Caco-2 (cell line): ENCODE results near the gene ALDH9A1. TPM values are rescaled to one million over a fixed set of nuclear protein-coding genes. Genes with fewer than 3 reads are reported as not detected.

Experiments
- BruUV-seq: library from RNA; stranded (reverse); fragments of 400-500 nt; replicated peaks from 2 replicates; lab custom pipeline; 2021; lab: Mats Ljungman, UMichigan
- CTCF ChIA-PET: fragments of 300-600 bp; sonication (Branson Sonifier 250); formaldehyde crosslinking; loops from one replicate; lab custom pipeline; 2022; ENCODE audit warnings: antibody characterized with exemption; lab: Charles Lee
- POLR2A ChIA-PET: fragments of 300-600 bp; sonication (Branson Sonifier 250); formaldehyde crosslinking; loops from one replicate; lab custom pipeline; 2022; ENCODE audit warnings: antibody characterized with exemption; lab: Charles Lee
- DNase-seq, 2 experiments: peaks; one replicate each; pipeline versions ENCODE4 v3.0.0 to v3.0.0-alpha.2; 2020 to 2022
- H3K27me3 ChIP-seq: replicated peaks from 2 replicates; pipeline ENCODE4 v1.6.0; 2011; ENCODE audit warnings: low read length; ENCODE audit not compliant: control insufficient read depth, insufficient read depth
- H3K36me3 ChIP-seq: 2 replicates; pipeline ENCODE4 v1.5.1; 2011; ENCODE audit warnings: low read length; ENCODE audit not compliant: control insufficient read depth, insufficient read depth
- H3K4me1 ChIP-seq: fragments of 250-450 bp; sonication (Bioruptor Pico); 2 replicates; pipeline ENCODE4 v1.5.1; 2020; ENCODE audit warnings: mild to moderate bottlenecking
- H3K4me3 ChIP-seq: 2 replicates; pipeline ENCODE4 v1.5.1; 2011; ENCODE audit warnings: low read depth, mild to moderate bottlenecking, control low read depth, low read length
- H3K9me3 ChIP-seq: fragments of 250-450 bp; sonication (Bioruptor Pico); 2 replicates; pipeline ENCODE4 v1.5.1; 2020; ENCODE audit warnings: mild to moderate bottlenecking, moderate library complexity
- H3K27ac Mint-ChIP-seq: one replicate; pipeline ENCODE4 v1.8.0; 2022; ENCODE audit warnings: mixed read lengths; ENCODE audit not compliant: unreplicated experiment
- H3K27me3 Mint-ChIP-seq: one replicate; pipeline ENCODE4 v1.8.0; 2022; ENCODE audit warnings: mixed read lengths; ENCODE audit not compliant: insufficient read depth, unreplicated experiment
- H3K36me3 Mint-ChIP-seq: one replicate; pipeline ENCODE4 v1.8.0; 2022; ENCODE audit warnings: mild to moderate bottlenecking, mixed read lengths; ENCODE audit not compliant: insufficient read depth, unreplicated experiment
- H3K4me1 Mint-ChIP-seq: one replicate; pipeline ENCODE4 v1.8.0; 2022; ENCODE audit warnings: low read depth, mixed read lengths; ENCODE audit not compliant: unreplicated experiment
- H3K4me3 Mint-ChIP-seq: one replicate; pipeline ENCODE4 v1.8.0; 2022; ENCODE audit warnings: mild to moderate bottlenecking, moderate library complexity, mixed read lengths; ENCODE audit not compliant: unreplicated experiment
- H3K9me3 Mint-ChIP-seq: one replicate; pipeline ENCODE4 v1.8.0; 2022; ENCODE audit warnings: mixed read lengths; ENCODE audit not compliant: unreplicated experiment
- CTCF ChIP-seq, 2 experiments: fragments of 200-600 bp in 1 of 2; IDR thresholded peaks; 1 replicate in 1 of 2; 2 replicates in 1 of 2; pipeline versions ENCODE4 v1.5.1 to v1.8.0; 2011 to 2022; ENCODE audit warnings: antibody characterized with exemption in 1 of 2, control low read depth in 1 of 2, inconsistent platforms in 1 of 2, low read depth in 1 of 2, low read length in 1 of 2, mild to moderate bottlenecking in 1 of 2, moderate library complexity in 1 of 2; ENCODE audit not compliant: insufficient read depth in 1 of 2, severe bottlenecking in 1 of 2, unreplicated experiment in 1 of 2
- intact Hi-C: fragments of 100-400 bp; cut with micrococcal nuclease; formaldehyde crosslinking; loops from one replicate; pipeline ENCODE4 v1.10.0; 2022; ENCODE audit not compliant: unreplicated experiment
- total RNA-seq: library from RNA; stranded (reverse); gene quantifications from 2 replicates; pipeline ENCODE4 v1.2.3, GENCODE V29; 2022

Gene ALDH9A1
- total RNA-seq, 1 experiment from 2014 or later, result 33.9 TPM

- Histone ChIP-seq H3K9me3 (no peaks in the 10 kb centered on the region), H3K27me3 (no peaks in the 10 kb centered on the region), H3K4me3 (no peak overlapping the region), H3K36me3 (no peaks in the 10 kb centered on the region), H3K4me1 (no peaks in the 10 kb centered on the region)
- H3K4me1 Mint-ChIP-seq, result peaks cover 6% of the 10 kb centered on the region
- no peak overlapping the region for H3K4me3 Mint-ChIP-seq
- ChIA-PET POLR2A (no interaction called here), CTCF (no interaction called here)
- no peak for TF ChIP-seq CTCF (IDR thresholded peaks at IDR 0.05; ENCODE audit: insufficient read depth in 1 of 2, low read depth in 1 of 2, low read length in 1 of 2, severe bottlenecking in 1 of 2, unreplicated experiment in 1 of 2)
- H3K9me3 Mint-ChIP-seq, result no peaks in the 10 kb centered on the region
- no peak for DNase-seq
- no peaks in the 10 kb centered on the region for H3K27me3 Mint-ChIP-seq
- intact Hi-C loops, result no loop called here
- H3K36me3 Mint-ChIP-seq, result peaks cover 47% of the 10 kb centered on the region
- no peak overlapping the region for H3K27ac Mint-ChIP-seq
- BruUV-seq, result no TSS peak
These were observed 43.8 kb upstream of the ALDH9A1 start for GRCh38 chr1:165742194-165742593.

GRCh38 chr1:165738794-165739193, 40.4 kb upstream of the ALDH9A1 start:
- H3K9me3 ChIP-seq, result no peaks in the 10 kb centered on the region
- no peak for DNase-seq
- no peaks in the 10 kb centered on the region for H3K4me1 ChIP-seq
- ChIA-PET POLR2A (no interaction called here), CTCF (no interaction called here)
- no peak overlapping the region for H3K27ac Mint-ChIP-seq
- peaks cover 43% of the 10 kb centered on the region for H3K36me3 Mint-ChIP-seq
- H3K9me3 Mint-ChIP-seq, result no peaks in the 10 kb centered on the region
- no peak overlapping the region for H3K4me3 Mint-ChIP-seq
- H3K27me3 ChIP-seq, result no peaks in the 10 kb centered on the region
- TF ChIP-seq CTCF (IDR thresholded peaks at IDR 0.05; ENCODE audit: insufficient read depth in 1 of 2, low read depth in 1 of 2, low read length in 1 of 2, severe bottlenecking in 1 of 2, unreplicated experiment in 1 of 2), result no peak
- no peak overlapping the region for H3K4me3 ChIP-seq
- BruUV-seq, result no TSS peak
- no peaks in the 10 kb centered on the region for H3K36me3 ChIP-seq
- intact Hi-C loops, result no loop called here
- H3K4me1 Mint-ChIP-seq, result no peaks in the 10 kb centered on the region
- no peaks in the 10 kb centered on the region for H3K27me3 Mint-ChIP-seq

- intact Hi-C loops, result no loop called here
- no peak overlapping the region for H3K4me3 Mint-ChIP-seq
- H3K27me3 ChIP-seq, result no peaks in the 10 kb centered on the region
- H3K36me3 ChIP-seq, result no peaks in the 10 kb centered on the region
- H3K36me3 Mint-ChIP-seq, result peaks cover 32% of the 10 kb centered on the region
- ChIA-PET CTCF (no interaction called here), POLR2A (no interaction called here)
- H3K4me1 ChIP-seq, result no peaks in the 10 kb centered on the region
- no peaks in the 10 kb centered on the region for H3K27me3 Mint-ChIP-seq
- H3K4me1 Mint-ChIP-seq, result no peaks in the 10 kb centered on the region
- DNase-seq, result no peak
- H3K9me3 Mint-ChIP-seq, result no peaks in the 10 kb centered on the region
- no peaks in the 10 kb centered on the region for H3K9me3 ChIP-seq
- no peak overlapping the region for H3K4me3 ChIP-seq
- H3K27ac Mint-ChIP-seq, result peak overlapping the region; percentile 55
- no peak for TF ChIP-seq CTCF (IDR thresholded peaks at IDR 0.05; ENCODE audit: insufficient read depth in 1 of 2, low read depth in 1 of 2, low read length in 1 of 2, severe bottlenecking in 1 of 2, unreplicated experiment in 1 of 2)
- BruUV-seq, result no TSS peak
These were observed 38.8 kb upstream of the ALDH9A1 start for GRCh38 chr1:165737196-165737595.
